ENCODE data around the gene PXMP2. TPM values are rescaled to one million over a fixed set of nuclear protein-coding genes. Genes with fewer than 3 reads are reported as not detected.

Gene PXMP2
- total RNA-seq, 1 donor from 2014 or later, result 18.6 TPM

GRCh38 chr12:132639956-132640520, 47.3 kb upstream of the PXMP2 start:
- no peaks in the 10 kb centered on the region for H3K4me1 Mint-ChIP-seq
- Histone ChIP-seq H3K36me3 (no peaks in the 10 kb centered on the region), H3F3A (ENCODE audit: low read depth) (peaks cover 14% of the 10 kb centered on the region), H3K27me3 (no peaks in the 10 kb centered on the region), H3K9me3 (ENCODE audit: low read depth) (no peaks in the 10 kb centered on the region), H4K20me1 (ENCODE audit: low read depth) (peaks cover 17% of the 10 kb centered on the region), H3K4me3 (no peak overlapping the region), H3K79me2 (ENCODE audit: low read depth) (no peaks in the 10 kb centered on the region), H3K4me2 (no peak overlapping the region), H3K9ac (no peak overlapping the region), H3K4me1 (no peaks in the 10 kb centered on the region), H3K27ac (no peak overlapping the region), H2AFZ (replicated peaks) (no peak overlapping the region)
- no peaks in the 10 kb centered on the region for H3K9me3 Mint-ChIP-seq
- peaks cover 43% of the 10 kb centered on the region for H3K36me3 Mint-ChIP-seq
- TF ChIP-seq EZH2phosphoT487 (IDR thresholded peaks at IDR 0.05) (no peak), EZH2 (IDR thresholded peaks at IDR 0.05) (no peak), CTCF (IDR thresholded peaks at IDR 0.05) (no peak)
- DNase-seq (ENCODE audit: low spot score), result no peak
- H3K27me3 Mint-ChIP-seq (ENCODE audit: insufficient read depth, low read depth), result peaks cover 6% of the 10 kb centered on the region
- no peak overlapping the region for H3K4me3 Mint-ChIP-seq
- H3K27ac Mint-ChIP-seq, result peak overlapping the region; percentile 41

GRCh38 chr12:132640936-132641335, 46.5 kb upstream of the PXMP2 start:
- Mint-ChIP-seq H3K27ac (no peak overlapping the region), H3K27me3 (ENCODE audit: insufficient read depth, low read depth) (peaks cover 9% of the 10 kb centered on the region), H3K36me3 (peaks cover 38% of the 10 kb centered on the region), H3K9me3 (no peaks in the 10 kb centered on the region), H3K4me3 (no peak overlapping the region), H3K4me1 (no peaks in the 10 kb centered on the region)
- no peak overlapping the region for H2AFZ ChIP-seq (replicated peaks)
- no peak for DNase-seq (ENCODE audit: low spot score)
- H3K27ac ChIP-seq, result no peak overlapping the region
- no peak overlapping the region for H3K4me2 ChIP-seq
- TF ChIP-seq EZH2 (IDR thresholded peaks at IDR 0.05), result no peak
- TF ChIP-seq EZH2phosphoT487 (IDR thresholded peaks at IDR 0.05), result no peak
- no peak for TF ChIP-seq CTCF (IDR thresholded peaks at IDR 0.05)
- no peaks in the 10 kb centered on the region for H3K9me3 ChIP-seq (ENCODE audit: low read depth)
- H3K4me1 ChIP-seq, result no peaks in the 10 kb centered on the region
- H3K4me3 ChIP-seq, result no peak overlapping the region
- H3K79me2 ChIP-seq (ENCODE audit: low read depth), result no peaks in the 10 kb centered on the region
- peaks cover 17% of the 10 kb centered on the region for H4K20me1 ChIP-seq (ENCODE audit: low read depth)
- H3F3A ChIP-seq (ENCODE audit: low read depth), result peaks cover 14% of the 10 kb centered on the region
- no peak overlapping the region for H3K9ac ChIP-seq
- no peaks in the 10 kb centered on the region for H3K36me3 ChIP-seq
- H3K27me3 ChIP-seq, result no peaks in the 10 kb centered on the region

GRCh38 chr12:132641811-132642650, 45.4 kb upstream of the PXMP2 start:
- Mint-ChIP-seq H3K4me3 (no peak overlapping the region), H3K36me3 (peaks cover 40% of the 10 kb centered on the region), H3K27ac (no peak overlapping the region), H3K4me1 (no peaks in the 10 kb centered on the region), H3K9me3 (no peaks in the 10 kb centered on the region), H3K27me3 (ENCODE audit: insufficient read depth, low read depth) (peaks cover 9% of the 10 kb centered on the region)
- Histone ChIP-seq H3K27me3 (no peaks in the 10 kb centered on the region), H4K20me1 (ENCODE audit: low read depth) (peaks cover 17% of the 10 kb centered on the region), H3K9me3 (ENCODE audit: low read depth) (no peaks in the 10 kb centered on the region), H3K4me2 (no peak overlapping the region), H3K79me2 (ENCODE audit: low read depth) (no peaks in the 10 kb centered on the region), H3K36me3 (no peaks in the 10 kb centered on the region), H3K4me1 (no peaks in the 10 kb centered on the region), H3K27ac (no peak overlapping the region), H2AFZ (replicated peaks) (no peak overlapping the region), H3K4me3 (no peak overlapping the region), H3K9ac (no peak overlapping the region), H3F3A (ENCODE audit: low read depth) (peaks cover 14% of the 10 kb centered on the region)
- no peak for TF ChIP-seq EZH2 (IDR thresholded peaks at IDR 0.05)
- TF ChIP-seq EZH2phosphoT487 (IDR thresholded peaks at IDR 0.05), result no peak
- TF ChIP-seq CTCF (IDR thresholded peaks at IDR 0.05), result no peak
- DNase-seq (ENCODE audit: low spot score), result no peak

Data from neural progenitor cell (in vitro differentiated cells).